GM18498 (cell line): Measurements from ENCODE around the gene SEMA6C.
"Not testable (repeated sequence)": the region's sequence is repeated elsewhere in the genome, so short reads cannot be mapped to it uniquely, and the experiment has no call there.

Source experiments
- ATAC-seq: cut with Tn5 transposase; IDR thresholded peaks from one replicate; pipeline ENCODE4 v1.9.1; 2021; ENCODE audit warnings: mild to moderate bottlenecking, moderate library complexity; ENCODE audit not compliant: unreplicated experiment

The SEMA6C gene, protein sequence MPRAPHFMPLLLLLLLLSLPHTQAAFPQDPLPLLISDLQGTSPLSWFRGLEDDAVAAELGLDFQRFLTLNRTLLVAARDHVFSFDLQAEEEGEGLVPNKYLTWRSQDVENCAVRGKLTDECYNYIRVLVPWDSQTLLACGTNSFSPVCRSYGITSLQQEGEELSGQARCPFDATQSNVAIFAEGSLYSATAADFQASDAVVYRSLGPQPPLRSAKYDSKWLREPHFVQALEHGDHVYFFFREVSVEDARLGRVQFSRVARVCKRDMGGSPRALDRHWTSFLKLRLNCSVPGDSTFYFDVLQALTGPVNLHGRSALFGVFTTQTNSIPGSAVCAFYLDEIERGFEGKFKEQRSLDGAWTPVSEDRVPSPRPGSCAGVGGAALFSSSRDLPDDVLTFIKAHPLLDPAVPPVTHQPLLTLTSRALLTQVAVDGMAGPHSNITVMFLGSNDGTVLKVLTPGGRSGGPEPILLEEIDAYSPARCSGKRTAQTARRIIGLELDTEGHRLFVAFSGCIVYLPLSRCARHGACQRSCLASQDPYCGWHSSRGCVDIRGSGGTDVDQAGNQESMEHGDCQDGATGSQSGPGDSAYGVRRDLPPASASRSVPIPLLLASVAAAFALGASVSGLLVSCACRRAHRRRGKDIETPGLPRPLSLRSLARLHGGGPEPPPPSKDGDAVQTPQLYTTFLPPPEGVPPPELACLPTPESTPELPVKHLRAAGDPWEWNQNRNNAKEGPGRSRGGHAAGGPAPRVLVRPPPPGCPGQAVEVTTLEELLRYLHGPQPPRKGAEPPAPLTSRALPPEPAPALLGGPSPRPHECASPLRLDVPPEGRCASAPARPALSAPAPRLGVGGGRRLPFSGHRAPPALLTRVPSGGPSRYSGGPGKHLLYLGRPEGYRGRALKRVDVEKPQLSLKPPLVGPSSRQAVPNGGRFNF

DNA sequence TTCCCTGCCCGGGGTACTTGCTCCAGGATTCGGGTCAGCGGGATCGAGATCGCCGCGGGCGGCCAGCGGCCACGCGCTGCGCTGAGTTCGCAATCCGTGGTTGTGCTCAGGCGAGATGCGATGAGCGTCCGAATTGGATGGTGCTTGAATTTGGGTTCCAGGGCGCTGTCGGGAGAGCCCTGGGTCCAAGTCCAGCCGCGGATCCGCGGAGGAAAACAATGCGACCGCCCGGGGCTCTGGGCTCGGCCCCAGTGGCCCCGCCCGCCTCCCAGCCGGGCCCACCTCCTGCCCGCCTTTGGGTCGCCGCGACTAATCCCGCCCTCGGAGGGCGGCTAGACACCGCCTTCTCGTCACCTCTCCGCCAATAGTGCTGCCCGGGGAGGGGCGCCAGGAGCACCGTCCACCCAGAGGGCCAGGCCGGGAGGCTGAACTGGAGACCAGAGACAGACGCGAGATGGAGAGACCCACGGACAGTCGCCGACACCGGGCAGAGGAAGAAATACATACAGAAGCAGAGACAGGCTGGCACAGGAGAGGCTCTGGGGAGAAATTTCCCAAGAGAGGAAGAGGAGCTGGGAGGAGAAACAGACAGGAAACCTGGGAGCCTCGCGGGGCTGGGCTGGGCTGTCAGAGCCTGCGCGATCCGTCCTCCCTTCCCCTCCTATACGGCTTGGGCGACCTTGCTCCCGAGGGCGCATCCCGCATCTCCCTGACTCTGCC is at the start of gene SEMA6C:
SEMA6C (minus strand) TSS at position 220 of the 720 bp plus-strand sequence. CDS start 4,010 bp downstream, outside the sequence.
- peak; percentile 99 for ATAC-seq

DNA sequence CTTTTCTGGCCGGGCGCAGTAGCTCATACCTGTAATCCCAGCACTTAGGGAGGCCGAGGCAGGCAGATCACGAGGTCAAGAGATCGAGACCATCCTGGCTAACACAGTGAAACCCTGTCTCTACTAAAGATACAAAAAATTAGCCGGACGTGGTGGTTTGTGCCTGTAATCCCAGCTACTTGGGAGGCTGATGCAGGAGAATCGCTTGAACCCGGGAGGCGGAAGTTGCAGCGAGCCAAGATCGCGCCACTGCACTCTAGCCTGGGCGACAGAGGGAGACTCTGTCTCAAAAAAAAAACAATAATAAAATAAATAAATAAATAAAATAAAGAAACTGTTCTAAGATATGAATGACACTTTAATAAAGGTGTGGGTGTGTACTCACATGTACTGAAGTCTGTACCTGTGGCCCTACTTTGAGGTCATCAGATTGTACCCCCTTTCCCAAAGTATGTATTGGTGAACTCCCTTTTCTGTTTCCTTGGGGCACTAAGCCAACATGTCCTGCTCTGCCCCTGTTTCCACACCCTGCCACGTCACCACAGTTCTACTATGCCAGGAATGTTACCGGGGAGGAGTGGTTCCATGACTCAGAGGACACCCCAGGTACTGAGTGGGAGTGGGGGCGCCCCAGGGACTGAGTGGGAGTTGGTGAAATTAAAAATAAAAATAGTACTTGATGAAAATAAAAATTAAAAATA is 48.6 kb upstream of the SEMA6C start:
- ATAC-seq, result not testable (repeated sequence)

DNA sequence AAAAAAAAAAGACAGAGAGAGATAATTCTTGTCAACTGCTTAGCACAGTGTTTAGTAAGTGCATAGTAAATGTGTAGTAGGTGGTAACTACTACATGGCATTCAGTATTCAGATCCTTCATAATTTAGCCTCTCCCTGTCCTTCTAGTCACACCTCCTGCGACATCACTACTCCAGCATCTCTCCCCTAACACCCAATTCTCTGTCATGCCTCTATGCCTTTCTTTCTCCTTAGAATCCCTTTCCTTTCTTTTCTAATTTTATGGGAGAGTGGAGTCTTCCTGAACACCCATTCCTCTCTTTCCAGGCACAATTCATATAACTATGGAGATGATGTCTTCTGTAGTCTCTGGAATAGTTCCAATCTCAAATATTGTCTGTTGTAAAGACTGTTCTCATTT is 47.4 kb upstream of the SEMA6C start:
- no peak for ATAC-seq

DNA sequence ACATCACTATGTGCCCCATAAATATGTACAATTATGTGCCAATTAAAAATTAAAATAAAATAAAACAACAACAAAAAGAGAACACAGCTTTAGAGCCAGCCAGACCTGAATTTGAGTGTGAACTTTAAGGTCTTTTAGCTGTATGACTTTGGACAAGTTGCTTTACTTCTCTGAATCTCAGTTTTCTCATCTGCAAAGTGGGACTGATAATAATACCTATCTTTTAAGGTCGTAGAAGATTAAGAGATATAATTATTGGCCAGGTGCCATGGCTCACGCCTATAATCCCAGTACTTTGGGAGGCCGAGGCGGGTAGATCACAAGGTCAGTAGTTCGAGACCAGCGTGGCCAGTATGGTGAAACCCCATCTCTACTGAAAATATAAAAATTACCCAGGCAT is 46.9 kb upstream of the SEMA6C start:
- no peak for ATAC-seq

DNA sequence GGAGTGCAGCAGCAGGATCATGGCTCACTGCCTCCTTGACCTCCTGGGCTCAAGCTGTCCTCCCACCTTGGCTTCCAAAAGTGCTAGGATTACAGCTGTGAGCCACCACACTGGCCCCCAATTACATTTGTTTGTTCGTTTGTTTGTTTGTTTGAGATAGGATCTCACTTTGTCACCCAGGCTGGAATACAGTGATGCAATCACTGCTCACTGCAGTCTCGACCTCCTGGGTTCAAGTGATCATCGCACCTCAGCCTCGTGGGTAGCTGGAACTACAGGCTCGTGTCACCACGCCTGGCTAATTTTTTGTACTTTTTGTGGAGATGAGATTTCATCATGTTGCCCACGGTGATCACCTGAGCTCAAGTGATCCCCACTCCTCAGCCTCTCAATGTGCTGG is 45.6 kb upstream of the SEMA6C start:
- ATAC-seq, result no peak

DNA sequence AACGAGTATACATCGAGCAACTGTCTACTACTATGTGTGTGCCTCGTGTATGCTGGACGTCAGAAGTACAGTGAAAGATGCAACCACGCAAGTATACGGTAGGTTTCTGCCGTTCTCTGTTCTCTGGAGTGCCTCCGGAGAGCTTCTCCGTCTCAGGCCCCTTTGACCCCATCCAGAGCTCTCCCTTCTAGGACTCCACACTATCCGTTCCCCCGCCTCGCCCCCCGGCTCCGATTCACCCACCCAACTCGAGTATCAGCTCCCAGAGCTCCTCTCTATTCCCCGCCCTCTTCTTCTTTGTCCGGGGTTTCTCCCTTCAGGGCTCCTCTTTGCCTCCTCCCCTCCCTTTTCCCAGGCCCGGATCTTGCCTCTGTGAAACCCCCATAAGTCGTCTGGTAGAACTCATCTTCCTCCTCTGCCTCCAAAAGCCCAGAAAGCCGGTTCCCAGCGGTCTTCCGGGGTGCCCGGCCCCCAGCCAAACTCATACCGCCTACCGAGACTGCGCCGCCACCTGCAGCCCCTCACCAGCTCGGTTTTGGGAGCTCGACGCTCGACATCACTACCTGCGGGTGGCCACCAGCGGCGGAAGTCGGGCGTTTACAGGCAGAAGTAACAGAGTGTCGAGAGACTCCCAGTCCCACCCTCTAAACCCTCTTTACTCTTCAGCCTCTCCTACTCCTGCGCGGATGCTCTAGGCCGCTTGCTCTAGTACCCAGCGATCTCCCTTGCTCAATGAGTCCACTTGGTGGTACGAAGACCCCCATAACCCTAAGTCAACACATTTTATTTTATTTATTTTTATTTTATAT is 43.4 kb upstream of the SEMA6C start, which contains the start of gene VPS72:
VPS72 (minus strand) TSS at position 561 of the 809 bp plus-strand sequence; CDS start at position 485, 76 bp downstream.
- ATAC-seq, result peak; percentile 92

DNA sequence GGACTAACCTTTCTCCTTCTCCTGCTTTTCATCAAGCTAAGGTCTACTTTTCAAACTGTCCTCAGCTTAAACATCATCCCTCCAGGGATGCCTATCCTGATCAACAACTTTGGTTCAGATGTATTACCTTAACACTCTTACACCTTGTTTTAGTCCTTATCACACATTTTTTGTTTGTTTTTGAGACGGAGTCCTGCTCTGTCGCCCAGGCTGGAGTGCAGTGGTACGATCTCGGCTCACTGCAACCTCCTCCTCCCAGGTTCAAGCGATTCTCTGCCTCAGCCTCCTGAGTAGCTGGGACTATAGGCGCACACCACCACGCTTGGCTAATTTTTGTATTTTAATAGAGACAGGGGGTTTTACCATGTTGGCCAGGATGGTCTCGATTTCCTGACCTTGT is 42.2 kb upstream of the SEMA6C start:
- ATAC-seq, result not testable (repeated sequence)

DNA sequence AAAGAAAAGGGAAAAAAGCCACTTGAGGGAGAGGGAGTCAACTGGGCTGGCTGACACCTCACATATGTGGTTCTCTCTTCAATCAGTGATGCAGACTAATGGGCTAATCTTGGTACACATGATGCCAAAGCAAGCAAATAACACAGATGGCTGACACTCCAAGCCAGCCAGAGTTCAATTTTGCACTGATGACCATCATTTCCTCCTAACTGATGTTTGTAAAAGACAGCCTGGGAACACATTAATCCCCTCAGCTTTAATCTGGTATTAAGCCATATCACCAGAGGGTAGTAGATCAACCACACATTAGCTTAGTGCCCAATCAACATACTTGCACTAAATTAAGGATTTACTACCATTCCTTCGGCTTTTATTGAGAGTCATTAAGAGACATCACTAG is 40.8 kb upstream of the SEMA6C start:
- ATAC-seq, result no peak

DNA sequence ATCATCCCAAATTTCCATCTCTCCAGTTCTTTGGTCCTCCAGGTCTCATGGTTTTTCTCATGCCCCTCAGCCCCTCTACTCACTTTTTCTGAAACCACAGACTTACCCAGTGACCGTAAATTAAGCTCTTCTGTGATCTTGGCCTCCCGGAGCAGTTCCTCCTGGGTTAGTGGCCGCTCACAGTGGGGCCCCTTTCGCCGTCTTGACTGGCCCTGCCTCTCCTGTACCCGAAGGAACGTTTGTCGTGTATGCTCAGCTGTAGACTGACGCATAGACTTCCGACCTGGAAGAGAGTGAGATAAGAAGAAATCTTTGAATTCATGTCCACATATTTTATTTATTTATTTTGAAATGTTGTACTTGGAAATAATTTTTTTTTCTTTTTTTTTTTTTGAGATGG is 37.8 kb upstream of the SEMA6C start:
- no peak for ATAC-seq

DNA sequence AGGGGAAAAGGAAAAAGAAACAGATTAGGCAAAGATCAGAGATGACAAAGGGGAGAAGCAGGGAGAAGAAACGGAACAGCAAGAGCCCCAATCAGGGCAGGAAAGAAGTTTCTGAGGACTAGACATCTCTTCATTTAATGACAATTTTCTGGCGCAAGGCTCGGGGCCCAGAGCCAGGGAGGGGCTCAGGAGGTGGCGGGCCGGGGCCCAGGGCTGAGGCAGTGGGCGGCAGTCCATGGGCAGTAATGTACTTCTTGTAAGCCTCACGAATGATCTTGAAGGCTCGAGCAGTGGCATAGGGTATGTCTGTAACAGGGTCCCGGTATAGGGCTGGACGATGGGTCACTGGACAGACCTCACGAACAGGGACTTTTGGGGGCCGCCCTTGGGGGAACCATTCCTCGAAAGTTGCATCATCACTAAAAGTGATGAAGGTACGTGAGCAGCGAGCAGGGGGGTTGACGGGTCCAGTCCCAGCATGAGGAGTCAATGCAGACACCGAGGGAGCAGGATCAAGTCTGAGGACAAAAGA is 30.1 kb upstream of the SEMA6C start:
- no peak for ATAC-seq

DNA sequence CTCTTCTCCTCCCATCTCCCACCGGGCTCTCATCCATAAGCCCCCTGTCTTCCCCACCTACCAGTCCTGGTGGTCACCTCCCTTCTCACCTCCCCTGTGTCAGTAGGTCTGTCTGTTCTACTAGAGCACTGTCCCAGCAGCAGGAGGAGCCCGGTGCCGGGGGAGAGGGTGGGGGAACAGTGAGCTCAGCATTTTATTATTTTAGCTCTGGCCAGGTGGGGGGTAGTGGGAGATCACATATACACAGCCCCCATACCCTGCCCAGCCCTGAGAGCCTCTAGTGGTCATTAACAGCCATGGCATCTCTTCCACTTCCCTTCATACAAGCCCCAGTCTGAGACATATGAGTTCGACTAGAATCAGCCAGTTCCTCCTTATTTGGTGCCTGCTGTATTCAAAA is 29.4 kb upstream of the SEMA6C start, which contains the start of gene TMOD4:
TMOD4 (minus strand) TSS at position 119 of the 400 bp plus-strand sequence. CDS start 1,106 bp downstream, outside the sequence.
- ATAC-seq, result no peak

DNA sequence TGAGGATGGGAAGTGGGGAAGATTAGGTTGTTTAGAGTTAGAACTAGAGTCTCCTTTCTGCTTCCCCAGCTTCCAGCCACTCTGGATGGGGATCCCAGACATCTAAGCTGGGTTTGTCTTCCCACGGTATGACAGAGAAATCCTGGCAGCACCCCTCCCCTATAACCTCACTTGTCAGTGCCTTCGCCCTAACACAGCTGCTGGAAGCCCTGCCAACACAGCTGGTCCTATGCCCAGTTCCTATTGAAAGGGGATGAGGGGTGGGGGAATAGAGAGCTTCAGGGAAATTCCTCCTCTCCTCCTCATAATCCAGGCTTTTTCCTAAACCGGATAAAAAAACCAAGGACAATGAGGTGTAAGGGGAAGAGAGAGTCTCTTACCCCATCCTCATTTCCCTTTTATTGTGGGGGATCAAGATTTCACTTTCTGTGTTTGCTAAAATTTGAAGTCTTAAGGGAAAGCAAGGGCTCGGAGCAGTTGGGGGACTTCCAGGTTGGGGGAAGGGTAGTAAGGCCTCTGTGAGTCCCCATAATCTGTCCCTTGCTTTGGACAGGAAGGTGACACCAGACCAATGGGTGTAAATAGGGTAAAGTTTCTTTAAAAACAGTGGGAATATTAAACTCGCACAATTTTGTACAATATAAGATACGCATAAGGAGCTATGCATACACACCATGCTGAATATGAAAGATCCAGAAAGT is 28.8 kb upstream of the SEMA6C start:
- no peak for ATAC-seq

DNA sequence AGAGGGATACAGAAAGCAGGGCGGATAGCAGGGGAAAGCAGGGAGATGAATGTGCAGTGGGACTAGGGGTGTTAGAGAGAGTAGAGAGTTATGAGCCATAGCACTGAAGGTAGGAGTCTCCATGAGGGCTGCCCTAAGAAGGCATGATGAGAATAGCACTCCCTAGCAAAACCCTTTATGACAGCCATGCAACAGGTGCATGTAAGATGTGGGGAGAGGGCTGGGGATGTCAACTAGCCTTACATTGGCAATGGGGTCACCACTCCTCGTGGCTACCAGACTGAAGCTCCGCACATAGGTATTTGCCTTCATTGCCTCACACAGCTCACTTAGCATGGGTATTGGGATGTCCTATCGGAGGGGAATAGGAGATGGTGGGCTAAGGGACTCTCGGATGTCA is 24.8 kb upstream of the SEMA6C start:
- no peak for ATAC-seq

DNA sequence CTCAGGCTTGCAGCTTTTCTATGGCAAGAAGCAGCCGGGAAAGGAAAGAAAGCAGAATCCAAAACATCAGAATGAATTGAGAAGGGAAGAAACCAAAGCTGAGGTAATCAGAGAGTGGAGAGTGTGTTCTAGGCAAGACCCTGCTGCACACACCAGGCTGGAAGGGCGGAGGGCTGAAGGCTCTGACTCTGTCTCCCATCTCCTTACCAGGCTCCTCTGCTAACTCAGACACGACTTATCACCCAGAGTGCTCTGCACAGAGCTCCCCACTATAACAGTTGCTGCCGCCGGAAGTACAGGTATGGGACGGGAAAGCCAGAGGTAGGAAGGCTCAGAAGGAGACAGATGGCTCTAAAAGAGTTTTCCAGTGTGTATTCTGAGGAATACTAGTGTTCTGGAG is 20.7 kb upstream of the SEMA6C start:
- ATAC-seq, result no peak

DNA sequence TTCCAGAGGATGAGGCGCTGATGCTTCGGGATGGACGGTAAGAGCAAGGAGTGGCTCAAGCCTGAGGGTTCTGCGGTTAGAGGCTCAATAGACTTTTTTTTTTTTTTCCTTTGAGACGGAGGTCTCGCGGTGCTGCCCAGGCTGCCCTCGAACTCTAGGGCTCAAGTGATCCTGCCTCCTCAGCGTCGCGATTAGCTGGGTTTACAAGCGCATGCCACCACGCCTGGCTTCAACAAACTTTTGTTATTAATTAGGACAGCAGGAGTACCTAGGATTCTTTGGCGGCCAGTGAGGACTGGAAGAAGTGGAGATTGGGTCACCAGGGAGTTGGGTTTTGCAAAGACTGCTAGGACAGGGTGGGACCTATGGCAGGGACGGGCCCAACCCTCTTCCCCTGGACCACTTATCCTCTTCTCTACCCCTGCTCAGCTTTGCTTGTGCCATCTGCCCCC is 20.1 kb upstream of the SEMA6C start:
- no peak for ATAC-seq

DNA sequence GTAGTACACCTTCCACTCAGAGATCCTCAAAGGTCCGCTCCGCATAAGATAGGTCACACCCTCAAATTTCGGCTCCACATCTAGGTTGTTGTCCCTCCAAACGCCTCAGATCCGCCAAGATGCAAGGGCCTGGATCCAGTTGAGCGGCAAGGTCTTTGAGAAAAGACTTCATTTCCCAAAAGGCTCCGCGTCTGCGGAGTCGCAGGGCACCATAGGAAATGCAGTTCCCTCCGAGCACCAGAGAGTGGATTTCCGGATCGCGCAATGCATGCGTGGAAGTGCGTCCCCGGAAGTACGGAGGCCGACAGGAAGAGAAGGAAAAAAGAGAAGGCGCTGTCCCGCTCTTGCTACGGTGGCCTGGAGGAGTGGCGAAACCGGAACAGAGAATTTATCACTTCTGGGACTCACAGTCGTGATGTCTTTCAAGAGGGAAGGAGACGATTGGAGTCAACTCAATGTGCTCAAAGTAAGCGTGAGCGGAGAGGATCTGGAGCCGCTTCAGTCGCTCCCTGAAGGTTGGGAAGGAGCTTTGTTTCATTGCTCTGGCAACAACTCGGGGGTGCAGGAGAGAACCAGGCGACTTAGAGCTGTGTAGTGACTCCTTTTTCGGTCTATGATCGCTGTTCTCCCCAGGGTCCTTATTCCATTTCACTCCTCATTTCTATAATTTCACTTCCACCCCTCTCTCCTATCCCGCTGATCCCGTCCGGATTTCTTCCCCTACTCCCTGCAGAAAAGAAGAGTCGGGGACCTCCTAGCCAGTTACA is 19.5 kb upstream of the SEMA6C start, which contains the start of the genes LYSMD1 and SCNM1:
LYSMD1 (minus strand) TSS at position 165 of the 767 bp plus-strand sequence. CDS start 644 bp downstream, outside the sequence.
SCNM1 (plus strand) TSS at position 407 of the 767 bp plus-strand sequence; CDS start at position 416, 9 bp downstream.
- ATAC-seq, result peak; percentile 91

DNA sequence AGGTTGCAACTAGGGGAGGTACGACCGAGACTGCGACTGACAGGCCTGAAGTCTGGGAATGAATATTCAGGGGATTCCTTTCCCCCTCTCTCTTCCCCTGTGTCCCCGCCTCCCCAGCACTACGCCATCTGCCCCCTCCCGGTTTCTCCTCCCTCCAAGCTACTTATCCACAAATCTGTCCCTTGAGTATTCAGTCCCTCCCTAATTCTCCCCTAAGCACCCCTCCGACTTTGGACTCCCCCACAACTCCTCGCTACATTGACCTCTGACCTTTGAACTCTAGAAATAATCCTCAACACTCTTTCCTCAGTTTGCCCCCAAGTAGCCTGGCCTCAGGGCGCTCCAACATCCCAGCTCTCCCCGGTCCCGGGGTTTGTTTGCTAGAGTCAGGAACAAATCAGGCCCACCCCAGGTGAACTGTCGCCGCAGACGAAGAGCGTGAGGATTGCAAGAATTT is 18.9 kb upstream of the SEMA6C start:
- ATAC-seq, result no peak
